ENCODE measurements around the gene TECTB.

TECTB gene

DNA sequence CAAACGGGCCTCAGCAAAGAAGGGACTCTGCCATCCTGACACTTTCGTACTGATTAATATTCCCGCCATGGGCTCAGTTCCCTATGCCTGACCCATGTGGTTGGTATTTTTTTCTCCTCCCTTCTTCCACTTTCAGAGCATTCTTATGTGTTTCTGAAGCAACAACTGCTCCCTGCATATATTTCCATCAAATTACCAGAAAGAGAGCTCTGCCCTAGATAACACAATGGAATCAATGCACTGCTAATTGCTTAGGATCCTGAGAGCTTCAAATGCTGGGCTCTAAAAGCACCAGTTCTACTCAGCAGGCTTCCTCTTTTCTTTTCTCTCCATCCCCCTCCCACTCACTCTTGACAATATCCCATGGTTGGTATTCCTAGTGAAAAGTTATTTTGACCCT, 5.3 kb downstream of the TECTB start:
- no peaks in the 10 kb centered on the region for H3K4me1 ChIP-seq (ENCODE audit: control insufficient read depth, insufficient read depth, low read length)
- H3K9me3 ChIP-seq (ENCODE audit: control insufficient read depth, insufficient read depth, low read depth, low read length) = no peaks in the 10 kb centered on the region
- ChIA-PET CTCF (interaction anchor here (0.7 kb wide), 1 partner anchor 19 kb away, joined by 4 read pairs; no protein-coding TSS in a partner anchor), POLR2A (no interaction called here)
- no peak for TF ChIP-seq ZNF433 (tag by site-specific recombination; IDR thresholded peaks at IDR 0.05; ENCODE audit: low read depth)
- TF ChIP-seq ZSCAN4 (tag by site-specific recombination; IDR thresholded peaks at IDR 0.05) = no peak
- no peak for TF ChIP-seq ZNF302 (tag by site-specific recombination; IDR thresholded peaks at IDR 0.05; ENCODE audit: low read depth)
- TF ChIP-seq, protein P1, sequence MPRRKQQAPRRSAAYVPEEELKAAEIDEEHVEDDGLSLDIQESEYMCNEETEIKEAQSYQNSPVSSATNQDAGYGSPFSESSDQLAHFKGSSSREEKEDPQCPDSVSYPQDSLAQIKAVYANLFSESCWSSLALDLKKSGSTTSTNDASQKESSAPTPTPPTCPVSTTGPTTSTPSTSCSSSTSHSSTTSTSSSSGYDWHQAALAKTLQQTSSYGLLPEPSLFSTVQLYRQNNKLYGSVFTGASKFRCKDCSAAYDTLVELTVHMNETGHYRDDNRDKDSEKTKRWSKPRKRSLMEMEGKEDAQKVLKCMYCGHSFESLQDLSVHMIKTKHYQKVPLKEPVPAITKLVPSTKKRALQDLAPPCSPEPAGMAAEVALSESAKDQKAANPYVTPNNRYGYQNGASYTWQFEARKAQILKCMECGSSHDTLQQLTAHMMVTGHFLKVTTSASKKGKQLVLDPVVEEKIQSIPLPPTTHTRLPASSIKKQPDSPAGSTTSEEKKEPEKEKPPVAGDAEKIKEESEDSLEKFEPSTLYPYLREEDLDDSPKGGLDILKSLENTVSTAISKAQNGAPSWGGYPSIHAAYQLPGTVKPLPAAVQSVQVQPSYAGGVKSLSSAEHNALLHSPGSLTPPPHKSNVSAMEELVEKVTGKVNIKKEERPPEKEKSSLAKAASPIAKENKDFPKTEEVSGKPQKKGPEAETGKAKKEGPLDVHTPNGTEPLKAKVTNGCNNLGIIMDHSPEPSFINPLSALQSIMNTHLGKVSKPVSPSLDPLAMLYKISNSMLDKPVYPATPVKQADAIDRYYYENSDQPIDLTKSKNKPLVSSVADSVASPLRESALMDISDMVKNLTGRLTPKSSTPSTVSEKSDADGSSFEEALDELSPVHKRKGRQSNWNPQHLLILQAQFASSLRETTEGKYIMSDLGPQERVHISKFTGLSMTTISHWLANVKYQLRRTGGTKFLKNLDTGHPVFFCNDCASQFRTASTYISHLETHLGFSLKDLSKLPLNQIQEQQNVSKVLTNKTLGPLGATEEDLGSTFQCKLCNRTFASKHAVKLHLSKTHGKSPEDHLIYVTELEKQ (tag by site-specific recombination; IDR thresholded peaks at IDR 0.05; ENCODE audit: borderline replicate concordance) = no peak
- no peak overlapping the region for H3K4me3 ChIP-seq (ENCODE audit: low read depth, low read length)
- no peak overlapping the region for H3K27ac ChIP-seq (ENCODE audit: extremely low read depth, low read depth, low read length)
- H3K36me3 ChIP-seq (ENCODE audit: control insufficient read depth in 2 of 2, insufficient read depth in 1 of 2, low read length in 2 of 2) = no peaks in the 10 kb centered on the region

GRCh38 chr10:112289373-112290053, 6.3 kb downstream of the TECTB start:
- no peaks in the 10 kb centered on the region for H3K36me3 ChIP-seq (ENCODE audit: control insufficient read depth in 2 of 2, insufficient read depth in 1 of 2, low read length in 2 of 2)
- POLR2A ChIA-PET = no interaction called here
- no peak overlapping the region for H3K27ac ChIP-seq (ENCODE audit: extremely low read depth, low read depth, low read length)
- TF ChIP-seq ZNF501 (tag by site-specific recombination; IDR thresholded peaks at IDR 0.05) = no peak
- TF ChIP-seq ZSCAN23 (tag by site-specific recombination; IDR thresholded peaks at IDR 0.05) = no peak
- TF ChIP-seq ZNF530 (tag by site-specific recombination; IDR thresholded peaks at IDR 0.05; ENCODE audit: low read depth) = no peak
- TF ChIP-seq HOXA7 (CRISPR knock-in tag; IDR thresholded peaks at IDR 0.05; ENCODE audit: borderline replicate concordance) = no peak
- no peak for TF ChIP-seq KLF8 (tag by site-specific recombination; IDR thresholded peaks at IDR 0.05)
- TF ChIP-seq IKZF3 (tag by site-specific recombination; IDR thresholded peaks at IDR 0.05) = no peak
- H3K4me1 ChIP-seq (ENCODE audit: control insufficient read depth, insufficient read depth, low read length) = no peaks in the 10 kb centered on the region
- no peak overlapping the region for H3K4me3 ChIP-seq (ENCODE audit: low read depth, low read length)
- CTCF ChIA-PET = no interaction called here
- no peaks in the 10 kb centered on the region for H3K9me3 ChIP-seq (ENCODE audit: control insufficient read depth, insufficient read depth, low read depth, low read length)

DNA sequence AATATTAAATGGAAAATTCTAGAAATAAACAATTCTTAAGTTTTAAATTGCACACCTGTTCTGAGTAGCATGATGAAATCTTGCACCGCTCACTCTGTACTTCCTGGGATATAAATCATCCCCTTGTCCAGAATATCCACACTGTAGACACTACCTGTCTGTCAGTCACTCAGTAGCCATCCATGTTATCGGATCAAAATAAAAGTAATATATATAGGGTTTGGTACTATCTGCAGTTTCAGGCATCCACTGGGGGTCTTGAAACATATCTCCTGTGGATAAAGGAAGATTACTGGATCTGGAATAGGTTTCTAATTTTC, 6.8 kb downstream of the TECTB start:
- Histone ChIP-seq H3K4me1 (ENCODE audit: control insufficient read depth, insufficient read depth, low read length) (no peaks in the 10 kb centered on the region), H3K9me3 (ENCODE audit: control insufficient read depth, insufficient read depth, low read depth, low read length) (no peaks in the 10 kb centered on the region), H3K27ac (ENCODE audit: extremely low read depth, low read depth, low read length) (no peak overlapping the region), H3K4me3 (ENCODE audit: low read depth, low read length) (no peak overlapping the region), H3K36me3 (ENCODE audit: control insufficient read depth in 2 of 2, insufficient read depth in 1 of 2, low read length in 2 of 2) (no peaks in the 10 kb centered on the region)
- ChIA-PET POLR2A (no interaction called here), CTCF (no interaction called here)
- TF ChIP-seq ZNF513 (tag by site-specific recombination; IDR thresholded peaks at IDR 0.05) = no peak
- no peak for TF ChIP-seq ZNF629 (tag by site-specific recombination; IDR thresholded peaks at IDR 0.05)
- TF ChIP-seq REST (tag by site-specific recombination; IDR thresholded peaks at IDR 0.05) = no peak
- no peak for TF ChIP-seq PRDM2 (tag by site-specific recombination; IDR thresholded peaks at IDR 0.05; ENCODE audit: borderline replicate concordance)
- no peak for TF ChIP-seq ZNF211 (tag by site-specific recombination; IDR thresholded peaks at IDR 0.05; ENCODE audit: low read depth)

Measured in HEK293 (cell line).